GM04504 (cell line): Measurements from ENCODE around the gene KCNIP4.
"Not testable (repeated sequence)": the region's sequence is repeated elsewhere in the genome, so short reads cannot be mapped to it uniquely, and the experiment has no call there.

Source experiments
- DNase-seq: peaks from one replicate; pipeline ENCODE4 v3.0.0-alpha.2; 2012; ENCODE audit warnings: low read depth

Gene KCNIP4

GRCh38 chr4:21366312-21366711 is 582.3 kb downstream of the KCNIP4 start:
- DNase-seq, result no peak

GRCh38 chr4:21363701-21364100 is 584.9 kb downstream of the KCNIP4 start:
- no peak for DNase-seq

GRCh38 chr4:21352354-21352753 is 596.2 kb downstream of the KCNIP4 start:
- not testable (repeated sequence) for DNase-seq

- no peak for DNase-seq
Measured at GRCh38 chr4:21347142-21347541, 601.4 kb downstream of the KCNIP4 start.

GRCh38 chr4:21327976-21328700 is 620.4 kb downstream of the KCNIP4 start:
- no peak for DNase-seq

GRCh38 chr4:21320034-21320433 is 628.5 kb downstream of the KCNIP4 start:
- DNase-seq, result no peak

GRCh38 chr4:21307709-21308108 is 640.9 kb downstream of the KCNIP4 start:
- no peak for DNase-seq

- DNase-seq, result no peak
Measured at GRCh38 chr4:21304540-21304887, 644.1 kb downstream of the KCNIP4 start.

- DNase-seq, result no peak
Measured at GRCh38 chr4:21290562-21290961, 658.0 kb downstream of the KCNIP4 start.

GRCh38 chr4:21276046-21276445 is 672.5 kb downstream of the KCNIP4 start:
- no peak for DNase-seq

- no peak for DNase-seq
Measured at GRCh38 chr4:21271439-21272052, 677.0 kb downstream of the KCNIP4 start.

GRCh38 chr4:21248331-21248730 is 700.2 kb downstream of the KCNIP4 start:
- DNase-seq, result no peak

GRCh38 chr4:21242163-21242562 is 706.4 kb downstream of the KCNIP4 start:
- DNase-seq, result no peak

- DNase-seq, result no peak
Measured at GRCh38 chr4:21226637-21227538, 721.7 kb downstream of the KCNIP4 start.

GRCh38 chr4:21211846-21212245 is 736.7 kb downstream of the KCNIP4 start:
- DNase-seq, result no peak

- no peak for DNase-seq
Measured at GRCh38 chr4:21209860-21210259, 738.7 kb downstream of the KCNIP4 start.

GRCh38 chr4:21205821-21206531 is 742.6 kb downstream of the KCNIP4 start:
- no peak for DNase-seq

- DNase-seq, result no peak
Measured at GRCh38 chr4:21203416-21203815, 745.2 kb downstream of the KCNIP4 start.

- DNase-seq, result no peak
Measured at GRCh38 chr4:21202959-21203358, 745.6 kb downstream of the KCNIP4 start.

- no peak for DNase-seq
Measured at GRCh38 chr4:21198683-21199082, 749.9 kb downstream of the KCNIP4 start.

- no peak for DNase-seq
Measured at GRCh38 chr4:21195682-21196081, 752.9 kb downstream of the KCNIP4 start.

GRCh38 chr4:21192367-21192766 is 756.2 kb downstream of the KCNIP4 start:
- DNase-seq, result no peak
